Peyer's patch (tissue), 4 donors: Measurements from ENCODE around the gene NHSL2.

Source experiments
- CTCF ChIP-seq, 6 experiments: fragments of 450-650 bp in 4 of 6; fragments of 200-600 bp in 2 of 6; sonication (generic) in 1 of 6; IDR thresholded peaks; one replicate each; pipeline ENCODE4 v1.5.1; 2017 to 2019; ENCODE audit warnings: antibody characterized with exemption in 6 of 6, mild to moderate bottlenecking in 3 of 6, moderate library complexity in 1 of 6
- POLR2A ChIP-seq, 2 donors: fragments of 450-650 bp; IDR thresholded peaks; one replicate each; pipeline ENCODE4 v1.5.1; 2017; ENCODE audit warnings: antibody characterized with exemption in 2 of 2, mild to moderate bottlenecking in 2 of 2, moderate library complexity in 2 of 2

GRCh38 chrX:72005046-72005445, 94.4 kb downstream of the NHSL2 start:
- no peak for TF ChIP-seq CTCF (IDR thresholded peaks at IDR 0.05)
- no peak for TF ChIP-seq POLR2A (IDR thresholded peaks at IDR 0.05)
